HEK293T (cell line): ENCODE measurements around the gene MAP7.

ENCODE experiments used
- ARNT ChIP-seq: fragments of 450-650 bp; IDR thresholded peaks from 2 replicates; pipeline ENCODE4 v1.6.1; 2017; ENCODE audit warnings: mild to moderate bottlenecking
- BHLHE40 ChIP-seq: fragments of 450-650 bp; IDR thresholded peaks from 2 replicates; pipeline ENCODE4 v1.6.1; 2016; ENCODE audit warnings: mild to moderate bottlenecking, moderate library complexity, borderline replicate concordance
- CTBP1 ChIP-seq: fragments of 450-650 bp; IDR thresholded peaks from 2 replicates; pipeline ENCODE4 v1.6.1; 2016; ENCODE audit warnings: borderline replicate concordance
- ELF4 ChIP-seq: fragments of 450-650 bp; IDR thresholded peaks from 2 replicates; pipeline ENCODE4 v1.6.1; 2017; ENCODE audit warnings: antibody characterized with exemption
- FOXA1 ChIP-seq: fragments of 450-650 bp; IDR thresholded peaks from 2 replicates; pipeline ENCODE4 v1.6.1; 2016; ENCODE audit warnings: mild to moderate bottlenecking
- FOXK2 ChIP-seq: fragments of 450-650 bp; IDR thresholded peaks from 2 replicates; pipeline ENCODE4 v1.6.1; 2016; ENCODE audit warnings: mild to moderate bottlenecking
- HDGF ChIP-seq: fragments of 450-650 bp; IDR thresholded peaks from 2 replicates; pipeline ENCODE4 v1.6.1; 2017; ENCODE audit warnings: antibody characterized with exemption, borderline replicate concordance
- L3MBTL2 ChIP-seq: fragments of 450-650 bp; conservative IDR thresholded peaks from 2 replicates; pipeline ENCODE4 v1.6.1; 2016; ENCODE audit warnings: mild to moderate bottlenecking
- NFRKB ChIP-seq: fragments of 450-650 bp; IDR thresholded peaks from 2 replicates; pipeline ENCODE4 v1.6.1; 2016; ENCODE audit warnings: mild to moderate bottlenecking, moderate library complexity
- SP1 ChIP-seq: fragments of 450-650 bp; IDR thresholded peaks from 2 replicates; pipeline ENCODE4 v1.6.1; 2017
- SUZ12 ChIP-seq: fragments of 450-650 bp; IDR thresholded peaks from 2 replicates; pipeline ENCODE4 v1.6.1; 2016; ENCODE audit warnings: mild to moderate bottlenecking
- TARDBP ChIP-seq: fragments of 450-650 bp; IDR thresholded peaks from 2 replicates; pipeline ENCODE4 v1.6.1; 2016

DNA sequence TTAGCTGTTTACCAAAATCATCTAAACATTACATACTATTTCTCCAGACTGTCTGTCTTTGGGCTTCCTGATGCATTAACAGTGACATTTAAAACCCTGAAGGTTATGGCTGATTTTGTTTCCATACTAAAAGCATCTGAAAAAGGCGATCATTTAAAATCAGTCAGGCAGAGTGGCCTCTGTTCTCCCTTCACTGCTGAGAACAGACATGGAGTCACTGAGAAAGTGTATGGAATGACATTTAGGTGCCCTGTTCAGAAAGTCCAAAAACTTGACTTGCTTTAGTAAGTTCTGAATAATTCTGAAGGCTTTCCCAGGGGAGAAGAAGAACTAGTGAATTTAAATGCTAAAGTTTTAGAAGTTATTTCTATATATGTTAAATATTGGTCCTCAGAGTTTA lies 83.0 kb downstream of the MAP7 start:
- TF ChIP-seq SUZ12 (no peak), FOXA1 (no peak), L3MBTL2 (no peak), HDGF (no peak), ARNT (no peak), TARDBP (no peak), ELF4 (no peak), NFRKB (no peak), SP1 (no peak), BHLHE40 (no peak), FOXK2 (no peak), CTBP1 (no peak)
